H9 (cell line): ENCODE data around the gene CORO2B. TPM values are rescaled to one million over a fixed set of nuclear protein-coding genes. Genes with fewer than 3 reads are reported as not detected.

Experiments
- DNase-seq: peaks from one replicate; pipeline ENCODE4 v3.0.0-alpha.2; 2017
- H2AFZ ChIP-seq: one replicate; pipeline ENCODE4 v1.6.1; 2013; ENCODE audit warnings: mild to moderate bottlenecking, low read length, control low read depth, moderate library complexity
- H2AK5ac ChIP-seq: 2 replicates; pipeline ENCODE4 v1.6.1; 2013; ENCODE audit warnings: low read length, control low read depth, mixed read lengths; ENCODE audit not compliant: insufficient read length
- H2BK120ac ChIP-seq: one replicate; pipeline ENCODE4 v1.6.1; 2013; ENCODE audit warnings: low read depth, mild to moderate bottlenecking, low read length, control low read depth, inconsistent platforms; ENCODE audit not compliant: poor library complexity, severe bottlenecking
- H2BK12ac ChIP-seq: 2 replicates; pipeline ENCODE4 v1.6.1; 2013; ENCODE audit warnings: low read length, control low read depth, mixed read lengths, low read depth; ENCODE audit not compliant: insufficient read length
- H2BK15ac ChIP-seq: 2 replicates; pipeline ENCODE4 v1.6.1; 2013; ENCODE audit warnings: low read depth, low read length, control low read depth
- H2BK20ac ChIP-seq: one replicate; pipeline ENCODE4 v1.6.1; 2013; ENCODE audit warnings: low read depth, mild to moderate bottlenecking, low read length, control low read depth, inconsistent platforms; ENCODE audit not compliant: poor library complexity, severe bottlenecking
- H2BK5ac ChIP-seq: 2 replicates; pipeline ENCODE4 v1.6.1; 2013; ENCODE audit warnings: low read length, control low read depth, mixed read lengths; ENCODE audit not compliant: insufficient read length
- H3K14ac ChIP-seq: 2 replicates; pipeline ENCODE4 v1.6.1; 2013; ENCODE audit warnings: low read length, control low read depth; ENCODE audit not compliant: insufficient read depth
- H3K18ac ChIP-seq: 2 replicates; pipeline ENCODE4 v1.6.1; 2013; ENCODE audit warnings: low read depth, mild to moderate bottlenecking, mixed read lengths, low read length, control low read depth; ENCODE audit not compliant: insufficient read length
- H3K23ac ChIP-seq: 2 replicates; pipeline ENCODE4 v1.6.1; 2013; ENCODE audit warnings: low read length, control low read depth, mixed read lengths, low read depth; ENCODE audit not compliant: insufficient read length
- H3K23me2 ChIP-seq: 2 replicates; pipeline ENCODE4 v1.6.1; 2013; ENCODE audit warnings: low read depth, mild to moderate bottlenecking, mixed read lengths, low read length, control low read depth; ENCODE audit not compliant: insufficient read length, poor library complexity, severe bottlenecking
- H3K27ac ChIP-seq: 2 replicates; pipeline ENCODE4 v1.5.1; 2013; ENCODE audit warnings: low read length, control low read depth, mixed read lengths, low read depth; ENCODE audit not compliant: insufficient read length
- H3K27me3 ChIP-seq: 2 replicates; pipeline ENCODE4 v1.6.1; 2013; ENCODE audit warnings: low read length, control low read depth, inconsistent platforms; ENCODE audit not compliant: insufficient read depth
- H3K4ac ChIP-seq: 2 replicates; pipeline ENCODE4 v1.6.1; 2013; ENCODE audit warnings: low read depth, mild to moderate bottlenecking, control low read depth, inconsistent platforms, low read length, moderate library complexity
- H3K4me1 ChIP-seq: 2 replicates; pipeline ENCODE4 v1.6.1; 2013; ENCODE audit warnings: low read length, control low read depth, inconsistent platforms; ENCODE audit not compliant: insufficient read depth
- H3K4me2 ChIP-seq: 2 replicates; pipeline ENCODE4 v1.6.1; 2013; ENCODE audit warnings: low read length, control low read depth, mixed read lengths; ENCODE audit not compliant: insufficient read length, insufficient read depth
- H3K56ac ChIP-seq: 2 replicates; pipeline ENCODE4 v1.6.1; 2013; ENCODE audit warnings: low read depth, mild to moderate bottlenecking, mixed read lengths, low read length, control low read depth; ENCODE audit not compliant: insufficient read length
- H3K79me1 ChIP-seq: 2 replicates; pipeline ENCODE4 v1.6.1; 2013; ENCODE audit warnings: low read depth, mild to moderate bottlenecking, moderate library complexity, low read length, control low read depth, inconsistent platforms; ENCODE audit not compliant: insufficient read depth, poor library complexity, severe bottlenecking
- H3K79me2 ChIP-seq: 2 replicates; pipeline ENCODE4 v1.6.1; 2013; ENCODE audit warnings: low read length, control low read depth, inconsistent platforms; ENCODE audit not compliant: insufficient read depth
- H3K9ac ChIP-seq: 2 replicates; pipeline ENCODE4 v1.6.1; 2013; ENCODE audit warnings: low read length, control low read depth, mixed read lengths; ENCODE audit not compliant: insufficient read length; ENCODE audit errors: extremely low read depth
- H3K9me3 ChIP-seq: one replicate; pipeline ENCODE4 v1.6.1; 2013; ENCODE audit warnings: low read depth, low read length, inconsistent platforms; ENCODE audit not compliant: control insufficient read depth
- H3T11ph ChIP-seq: one replicate; pipeline ENCODE4 v1.6.1; 2013; ENCODE audit warnings: mild to moderate bottlenecking, low read length, control low read depth, inconsistent platforms
- H4K20me1 ChIP-seq: one replicate; pipeline ENCODE4 v1.6.1; 2013; ENCODE audit not compliant: control insufficient read depth, insufficient read length, insufficient read depth
- H4K5ac ChIP-seq: 2 replicates; pipeline ENCODE4 v1.6.1; 2013; ENCODE audit warnings: low read depth, mild to moderate bottlenecking, mixed read lengths, low read length, control low read depth; ENCODE audit not compliant: insufficient read length
- H4K8ac ChIP-seq: replicated peaks from 2 replicates; pipeline ENCODE4 v1.6.1; 2013; ENCODE audit warnings: low read length, control low read depth, mixed read lengths, low read depth; ENCODE audit not compliant: insufficient read length
- H4K91ac ChIP-seq: 2 replicates; pipeline ENCODE4 v1.6.1; 2013; ENCODE audit warnings: low read depth, mild to moderate bottlenecking, moderate library complexity, mixed read lengths, low read length, control low read depth; ENCODE audit not compliant: insufficient read length
- H3K27ac Mint-ChIP-seq, 3 experiments: 2 replicates in 2 of 3; 3 replicates in 1 of 3; pipeline ENCODE4 v1.8.0; 2020 to 2021; ENCODE audit warnings: mixed read lengths in 3 of 3, mild to moderate bottlenecking in 1 of 3, moderate library complexity in 1 of 3
- H3K27me3 Mint-ChIP-seq: 2 replicates; pipeline ENCODE4 v1.8.0; 2021; ENCODE audit warnings: low read depth, mild to moderate bottlenecking, moderate library complexity, mixed read lengths
- H3K36me3 Mint-ChIP-seq, 3 experiments: 2 replicates in 2 of 3; 3 replicates in 1 of 3; pipeline ENCODE4 v1.8.0; 2020 to 2021; ENCODE audit warnings: low read depth in 3 of 3, mixed read lengths in 3 of 3; ENCODE audit not compliant: insufficient read depth in 1 of 3
- H3K4me1 Mint-ChIP-seq, 2 experiments: 2 replicates each; pipeline ENCODE4 v1.8.0; 2020; ENCODE audit warnings: mixed read lengths in 2 of 2
- H3K4me3 Mint-ChIP-seq, 2 experiments: 2 replicates in 1 of 2; 3 replicates in 1 of 2; pipeline ENCODE4 v1.8.0; 2020 to 2021; ENCODE audit warnings: mild to moderate bottlenecking in 2 of 2, mixed read lengths in 2 of 2, moderate library complexity in 1 of 2
- H3K9me3 Mint-ChIP-seq, 2 experiments: 2 replicates in 1 of 2; 3 replicates in 1 of 2; pipeline ENCODE4 v1.8.0; 2020; ENCODE audit warnings: mild to moderate bottlenecking in 2 of 2, mixed read lengths in 2 of 2, moderate library complexity in 1 of 2
- WGBS: extraction: QIAGEN DNeasy Blood & Tissue Kit; methylation state at CpG from one replicate; pipeline ENCODE4 v1.1.7; 2013; ENCODE audit warnings: missing lambda C conversion rate, low lambda C conversion rate, mixed read lengths; ENCODE audit not compliant: insufficient read length; ENCODE audit errors: extremely low coverage; 5-methylcytosine and 5-hydroxymethylcytosine counted together
- total RNA-seq: library from RNA; stranded (reverse); gene quantifications from 2 replicates; pipeline ENCODE4 v1.2.1, GENCODE V29; 2021
- TF ChIP-seq, protein P1 (sequence below): fragments of 200-600 bp; sonication (generic); conservative IDR thresholded peaks from 3 replicates; pipeline ENCODE4 v1.8.0; 2021; ENCODE audit warnings: antibody characterized with exemption, mild to moderate bottlenecking

The CORO2B gene
- total RNA-seq, 1 experiment from 2014 or later, result 3.1 TPM

- no peak overlapping the region for H4K5ac ChIP-seq
- no peaks in the 10 kb centered on the region for H3K9me3 ChIP-seq
- no peak overlapping the region for H3K4ac ChIP-seq
- no peaks in the 10 kb centered on the region for H3K79me2 ChIP-seq
- no peak for DNase-seq
- H3K56ac ChIP-seq, result no peak overlapping the region
- H3K23me2 ChIP-seq, result no peaks in the 10 kb centered on the region
- H3K18ac ChIP-seq, result no peak overlapping the region
- H2BK5ac ChIP-seq, result no peak overlapping the region
- Mint-ChIP-seq H3K4me3 (no peak overlapping the region), H3K27me3 (peaks cover 3% of the 10 kb centered on the region; the same call in 1 of the 2 replicates), H3K27ac (no peak overlapping the region), H3K36me3 (no peaks in the 10 kb centered on the region), H3K9me3 (no peaks in the 10 kb centered on the region; a peak in 1 of 5 replicates), H3K4me1 (peaks cover 44 to 51% of the 10 kb centered on the region in 2 experiments)
- no peak overlapping the region for H2BK120ac ChIP-seq
- no peak overlapping the region for H4K91ac ChIP-seq
- TF ChIP-seq, protein P1, sequence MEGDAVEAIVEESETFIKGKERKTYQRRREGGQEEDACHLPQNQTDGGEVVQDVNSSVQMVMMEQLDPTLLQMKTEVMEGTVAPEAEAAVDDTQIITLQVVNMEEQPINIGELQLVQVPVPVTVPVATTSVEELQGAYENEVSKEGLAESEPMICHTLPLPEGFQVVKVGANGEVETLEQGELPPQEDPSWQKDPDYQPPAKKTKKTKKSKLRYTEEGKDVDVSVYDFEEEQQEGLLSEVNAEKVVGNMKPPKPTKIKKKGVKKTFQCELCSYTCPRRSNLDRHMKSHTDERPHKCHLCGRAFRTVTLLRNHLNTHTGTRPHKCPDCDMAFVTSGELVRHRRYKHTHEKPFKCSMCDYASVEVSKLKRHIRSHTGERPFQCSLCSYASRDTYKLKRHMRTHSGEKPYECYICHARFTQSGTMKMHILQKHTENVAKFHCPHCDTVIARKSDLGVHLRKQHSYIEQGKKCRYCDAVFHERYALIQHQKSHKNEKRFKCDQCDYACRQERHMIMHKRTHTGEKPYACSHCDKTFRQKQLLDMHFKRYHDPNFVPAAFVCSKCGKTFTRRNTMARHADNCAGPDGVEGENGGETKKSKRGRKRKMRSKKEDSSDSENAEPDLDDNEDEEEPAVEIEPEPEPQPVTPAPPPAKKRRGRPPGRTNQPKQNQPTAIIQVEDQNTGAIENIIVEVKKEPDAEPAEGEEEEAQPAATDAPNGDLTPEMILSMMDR, result no peak
- H3K14ac ChIP-seq, result no peak overlapping the region
- H3K4me1 ChIP-seq, result no peaks in the 10 kb centered on the region; the same call in 1 of the 2 replicates
- no peaks in the 10 kb centered on the region for H3K27me3 ChIP-seq
- no peaks in the 10 kb centered on the region for H4K20me1 ChIP-seq
- no peaks in the 10 kb centered on the region for H3K79me1 ChIP-seq
- no peak overlapping the region for H3K9ac ChIP-seq
- H4K8ac ChIP-seq, result no peak overlapping the region
- no peak overlapping the region for H3K23ac ChIP-seq
- H2BK20ac ChIP-seq, result no peak overlapping the region
- no peak overlapping the region for H2AFZ ChIP-seq
- H2BK12ac ChIP-seq, result no peak overlapping the region
- no CpG with 5 or more reads among the region's 4 CpGs for WGBS
- H3K4me2 ChIP-seq, result no peak overlapping the region
- H3T11ph ChIP-seq, result no peak overlapping the region
- H3K27ac ChIP-seq, result no peak overlapping the region
- H2BK15ac ChIP-seq, result no peak overlapping the region
- no peak overlapping the region for H2AK5ac ChIP-seq
Measured at GRCh38 chr15:68587769-68588385, 9.1 kb downstream of the CORO2B start.
